HEK293T (cell line): Measurements from ENCODE around the gene AVPR2.

Experiments
- BHLHE40 ChIP-seq: fragments of 450-650 bp; IDR thresholded peaks from 2 replicates; pipeline ENCODE4 v1.6.1; 2016; ENCODE audit warnings: mild to moderate bottlenecking, moderate library complexity, borderline replicate concordance
- FOXA1 ChIP-seq: fragments of 450-650 bp; IDR thresholded peaks from 2 replicates; pipeline ENCODE4 v1.6.1; 2016; ENCODE audit warnings: mild to moderate bottlenecking
- FOXK2 ChIP-seq: fragments of 450-650 bp; IDR thresholded peaks from 2 replicates; pipeline ENCODE4 v1.6.1; 2016; ENCODE audit warnings: mild to moderate bottlenecking
- FOXM1 ChIP-seq: fragments of 450-650 bp; IDR thresholded peaks from 2 replicates; pipeline ENCODE4 v1.6.1; 2017; ENCODE audit warnings: mild to moderate bottlenecking, borderline replicate concordance
- LEF1 ChIP-seq: fragments of 450-650 bp; IDR thresholded peaks from 2 replicates; pipeline ENCODE4 v1.6.1; 2017; ENCODE audit warnings: mild to moderate bottlenecking, borderline replicate concordance
- SUZ12 ChIP-seq: fragments of 450-650 bp; IDR thresholded peaks from 2 replicates; pipeline ENCODE4 v1.6.1; 2016; ENCODE audit warnings: mild to moderate bottlenecking
- TARDBP ChIP-seq: fragments of 450-650 bp; IDR thresholded peaks from 2 replicates; pipeline ENCODE4 v1.6.1; 2016

DNA sequence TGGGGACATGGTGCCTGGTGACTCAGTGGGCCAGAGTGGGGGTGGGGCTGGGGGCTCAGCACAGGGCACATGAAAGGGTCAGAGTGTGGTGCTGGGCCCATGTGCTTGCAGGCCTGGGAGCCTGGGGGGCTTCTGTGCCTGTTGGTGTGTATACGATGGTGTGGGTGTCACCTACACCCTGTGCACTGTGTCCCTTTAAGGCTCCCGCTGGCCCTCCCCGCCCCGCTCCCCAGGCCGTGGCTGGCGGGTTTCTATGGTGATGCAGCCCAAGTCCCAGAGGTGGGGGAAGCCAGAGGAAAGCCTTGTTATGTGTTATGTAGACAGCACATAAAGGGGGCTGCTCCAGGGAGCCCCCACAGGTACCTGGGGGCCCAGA is 24.0 kb upstream of the AVPR2 start:
- no peak for TF ChIP-seq FOXA1
- no peak for TF ChIP-seq FOXM1
- TF ChIP-seq BHLHE40, result no peak
- no peak for TF ChIP-seq SUZ12
- TF ChIP-seq TARDBP, result no peak
- TF ChIP-seq LEF1, result no peak
- TF ChIP-seq FOXK2, result no peak
